Measurements from ENCODE around the gene ZNF697.

- no peak for TF ChIP-seq EP300 (IDR thresholded peaks at IDR 0.05; ENCODE audit: borderline replicate concordance)
- TF ChIP-seq TEAD4 (IDR thresholded peaks at IDR 0.05): no peak
- TF ChIP-seq RAD21 (IDR thresholded peaks at IDR 0.05; ENCODE audit: low read depth): no peak
- TF ChIP-seq TCF12 (IDR thresholded peaks at IDR 0.05; ENCODE audit: low read depth): no peak
- no peak for TF ChIP-seq YY1 (IDR thresholded peaks at IDR 0.05; ENCODE audit: low read depth)
- no peak for TF ChIP-seq USF1 (IDR thresholded peaks at IDR 0.05)
- TF ChIP-seq FOXM1 (IDR thresholded peaks at IDR 0.05; ENCODE audit: borderline replicate concordance, low read depth): no peak
Measured at GRCh38 chr1:119651641-119652040, 3.6 kb upstream of the ZNF697 start.

Measured in Ishikawa (cell line).